Measurements from ENCODE around the gene PTDSS2. TPM values are rescaled to one million over a fixed set of nuclear protein-coding genes. Genes with fewer than 3 reads are reported as not detected.
"Not testable (repeated sequence)": the region's sequence is repeated elsewhere in the genome, so short reads cannot be mapped to it uniquely, and the experiment has no call there.

PTDSS2 gene
- polyA plus RNA-seq (2013, experiment 1 of 2) = 25.0 TPM
- 26.7 TPM for polyA plus RNA-seq (2013, experiment 2 of 2)

DNA sequence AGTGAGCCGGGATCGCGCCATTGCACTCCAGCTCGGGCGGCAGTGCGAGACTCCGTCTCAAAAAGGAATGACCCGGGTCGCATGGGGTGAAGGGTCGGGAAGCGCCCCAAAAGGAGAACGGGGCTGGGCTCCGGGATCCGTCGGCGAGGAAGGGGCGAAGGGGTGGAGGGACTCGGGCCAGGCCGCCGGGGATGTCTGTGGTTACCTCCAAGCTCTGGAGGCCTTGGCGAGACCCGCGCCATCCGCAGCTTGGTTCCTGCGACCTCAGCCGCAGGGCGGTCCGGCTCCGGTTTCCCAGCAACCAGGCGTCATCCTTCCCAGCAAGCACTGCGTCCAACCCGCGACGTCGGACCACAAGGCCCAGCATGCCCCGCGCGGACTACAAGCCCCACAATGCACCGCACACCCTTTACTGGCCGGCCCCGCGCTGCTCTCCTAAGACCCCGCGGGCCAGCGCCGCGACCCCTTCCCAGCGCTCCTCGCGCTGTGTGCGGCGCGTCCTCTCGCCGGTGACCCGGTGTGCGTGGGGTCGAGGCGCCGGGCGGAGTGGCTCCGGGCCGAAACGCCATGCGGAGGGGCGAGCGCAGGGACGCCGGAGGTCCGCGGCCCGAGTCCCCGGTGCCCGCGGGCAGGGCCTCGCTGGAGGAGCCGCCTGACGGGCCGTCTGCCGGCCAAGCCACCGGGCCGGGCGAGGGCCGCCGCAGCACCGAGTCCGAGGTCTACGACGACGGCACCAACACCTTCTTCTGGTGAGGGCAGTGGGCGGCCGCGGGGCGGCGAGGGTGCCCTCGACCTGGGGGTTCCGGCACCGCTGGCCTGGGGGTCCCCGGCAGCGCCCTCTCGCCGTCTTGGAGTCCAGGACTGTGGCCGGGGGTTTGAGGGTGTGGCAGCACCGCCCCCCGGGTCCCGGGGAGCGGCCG, at the start of gene PTDSS2:
Gene PTDSS2, plus strand, starts transcription at position 391 of the 920 bp plus-strand sequence. Its CDS starts 177 bp downstream, at position 568.
- peaks cover 26% of the 10 kb centered on the region for H3K79me1 ChIP-seq (replicated peaks; ENCODE audit: low read length, poor library complexity, severe bottlenecking)
- WGBS = 3% methylated on average over 76 of the region's 108 CpGs
- no peak within 1 kb of the TSS for H2AK5ac ChIP-seq (ENCODE audit: low read length, severe bottlenecking)
- H3K23ac ChIP-seq (ENCODE audit: low read length in 2 of 2) = no peak within 1 kb of the TSS
- DNase-seq = peak; percentile 97
- peak within 1 kb of the TSS; percentile 95 for H2BK15ac ChIP-seq (ENCODE audit: low read depth, poor library complexity, severe bottlenecking)
- peak within 1 kb of the TSS; percentile 78 for H2BK120ac ChIP-seq (ENCODE audit: low read depth, low read length)
- H3K4me3 ChIP-seq (ENCODE audit: insufficient read depth in 1 of 2, low read depth in 1 of 2, low read length in 2 of 2) = peak within 1 kb of the TSS; percentile 93 to 97
- peak within 1 kb of the TSS; percentile 67 for H3K27ac ChIP-seq (ENCODE audit: low read length, poor library complexity, severe bottlenecking)
- peak within 1 kb of the TSS; percentile 69 for H2AFZ ChIP-seq (ENCODE audit: low read depth, low read length)
- H3K14ac ChIP-seq (ENCODE audit: low read length in 2 of 2) = peak within 1 kb of the TSS in 1 of 2 experiments; percentile 90
- peaks cover 18 to 36% of the 10 kb centered on the region in 2 experiments for H3K36me3 ChIP-seq (ENCODE audit: control insufficient read depth in 1 of 2, insufficient read depth in 2 of 2, low read depth in 1 of 2, low read length in 2 of 2)
- peak within 1 kb of the TSS; percentile 88 to 90 for H3K18ac ChIP-seq (ENCODE audit: low read depth in 1 of 2, low read length in 2 of 2)
- H4K8ac ChIP-seq (ENCODE audit: low read length) = peak within 1 kb of the TSS; percentile 96
- peak within 1 kb of the TSS; percentile 59 to 90 for H3K4ac ChIP-seq (ENCODE audit: low read depth in 1 of 2, low read length in 2 of 2)
- H4K91ac ChIP-seq (ENCODE audit: low read length) = peak within 1 kb of the TSS; percentile 89
- H2BK5ac ChIP-seq (ENCODE audit: low read depth, low read length, poor library complexity, severe bottlenecking) = no peak within 1 kb of the TSS
- peaks cover 33% of the 10 kb centered on the region for H3K4me1 ChIP-seq (ENCODE audit: control insufficient read depth, insufficient read depth, low read depth, low read length)
- H2BK12ac ChIP-seq (ENCODE audit: low read length in 2 of 2) = peak within 1 kb of the TSS; percentile 9 to 67
- H3K9me3 ChIP-seq (ENCODE audit: control insufficient read depth, low read length) = no peaks in the 10 kb centered on the region
- peak within 1 kb of the TSS; percentile 90 for H3K9ac ChIP-seq (ENCODE audit: low read length)
- no peaks in the 10 kb centered on the region for H3K27me3 ChIP-seq (ENCODE audit: control insufficient read depth in 1 of 2, insufficient read depth in 1 of 2, low read length in 2 of 2)
- peak within 1 kb of the TSS; percentile 85 for H3K4me2 ChIP-seq (ENCODE audit: low read length, poor library complexity, severe bottlenecking)

DNA sequence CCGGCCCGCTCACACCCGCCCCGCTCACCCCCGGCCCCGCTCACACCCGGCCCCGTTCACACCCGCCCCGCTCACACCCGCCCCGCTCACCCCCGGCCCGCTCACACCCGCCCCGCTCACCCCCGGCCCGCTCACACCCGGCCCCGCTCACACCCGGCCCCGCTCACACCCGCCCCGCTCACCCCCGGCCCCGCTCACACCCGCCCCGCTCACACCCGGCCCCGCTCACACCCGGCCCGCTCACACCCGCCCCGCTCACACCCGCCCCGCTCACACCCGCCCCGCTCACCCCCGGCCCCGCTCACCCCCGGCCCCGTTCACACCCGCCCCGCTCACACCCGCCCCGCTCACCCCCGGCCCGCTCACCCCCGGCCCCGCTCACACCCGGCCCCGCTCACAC, 48.9 kb upstream of the PTDSS2 start:
- WGBS = no CpG with 5 or more reads among the region's 52 CpGs
- not testable (repeated sequence) for H2BK15ac ChIP-seq (ENCODE audit: low read depth, poor library complexity, severe bottlenecking); H2BK12ac ChIP-seq (ENCODE audit: low read length in 2 of 2); H2BK5ac ChIP-seq (ENCODE audit: low read depth, low read length, poor library complexity, severe bottlenecking); H3K9ac ChIP-seq (ENCODE audit: low read length); H3K23ac ChIP-seq (ENCODE audit: low read length in 2 of 2); H3K4ac ChIP-seq (ENCODE audit: low read depth in 1 of 2, low read length in 2 of 2); H3K27me3 ChIP-seq (ENCODE audit: control insufficient read depth in 1 of 2, insufficient read depth in 1 of 2, low read length in 2 of 2); H3K79me1 ChIP-seq (replicated peaks; ENCODE audit: low read length, poor library complexity, severe bottlenecking); H3K9me3 ChIP-seq (ENCODE audit: control insufficient read depth, low read length); H3K4me2 ChIP-seq (ENCODE audit: low read length, poor library complexity, severe bottlenecking); H4K91ac ChIP-seq (ENCODE audit: low read length); H2AFZ ChIP-seq (ENCODE audit: low read depth, low read length); H4K8ac ChIP-seq (ENCODE audit: low read length); H3K4me3 ChIP-seq (ENCODE audit: insufficient read depth in 1 of 2, low read depth in 1 of 2, low read length in 2 of 2); H3K14ac ChIP-seq (ENCODE audit: low read length in 2 of 2); DNase-seq; H3K18ac ChIP-seq (ENCODE audit: low read depth in 1 of 2, low read length in 2 of 2); H3K27ac ChIP-seq (ENCODE audit: low read length, poor library complexity, severe bottlenecking); H2BK120ac ChIP-seq (ENCODE audit: low read depth, low read length); H2AK5ac ChIP-seq (ENCODE audit: low read length, severe bottlenecking)
- Histone ChIP-seq H3K4me1 (ENCODE audit: control insufficient read depth, insufficient read depth, low read depth, low read length) (peaks cover 13% of the 10 kb centered on the region), H3K36me3 (ENCODE audit: control insufficient read depth in 1 of 2, insufficient read depth in 2 of 2, low read depth in 1 of 2, low read length in 2 of 2) (peaks cover 0 to 58% of the 10 kb centered on the region in 2 experiments)

DNA sequence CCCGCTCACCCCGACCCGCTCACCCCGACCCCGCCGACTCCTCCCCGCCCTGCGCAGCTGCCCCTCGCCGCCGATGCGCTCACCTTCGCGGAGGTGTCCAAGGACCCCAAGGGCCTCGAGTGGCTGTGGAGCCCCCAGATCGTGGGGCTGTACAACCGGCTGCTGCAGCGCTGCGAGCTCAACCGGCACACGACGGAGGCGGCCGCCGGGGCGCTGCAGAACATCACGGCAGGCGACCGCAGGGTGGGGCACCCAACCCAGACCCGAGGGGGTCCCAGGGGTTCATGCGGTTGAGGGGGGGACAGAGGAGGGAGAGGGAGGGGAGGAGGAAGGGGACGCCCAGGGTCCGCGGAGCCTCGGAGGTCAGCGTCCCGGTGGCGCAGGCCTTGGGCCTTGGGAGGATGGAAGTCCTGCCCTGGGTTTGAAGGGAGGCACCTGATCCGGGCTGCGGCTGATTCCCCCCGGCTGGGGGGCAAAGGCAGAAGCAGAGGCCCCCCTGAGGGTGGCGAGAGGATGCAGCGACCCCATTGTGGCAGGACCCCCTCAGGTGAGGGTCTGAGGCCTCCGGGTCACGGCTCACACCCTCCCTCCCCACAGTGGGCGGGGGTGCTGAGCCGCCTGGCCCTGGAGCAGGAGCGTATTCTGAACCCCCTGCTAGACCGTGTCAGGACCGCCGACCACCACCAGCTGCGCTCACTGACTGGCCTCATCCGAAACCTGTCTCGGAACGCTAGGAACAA, 46.9 kb upstream of the PTDSS2 start:
- H2BK12ac ChIP-seq (ENCODE audit: low read length in 2 of 2) = no peak overlapping the region
- no peak overlapping the region for H2BK120ac ChIP-seq (ENCODE audit: low read depth, low read length)
- H3K27ac ChIP-seq (ENCODE audit: low read length, poor library complexity, severe bottlenecking) = no peak overlapping the region
- H2AFZ ChIP-seq (ENCODE audit: low read depth, low read length) = no peak overlapping the region
- no peak for DNase-seq
- no peak overlapping the region for H3K4ac ChIP-seq (ENCODE audit: low read depth in 1 of 2, low read length in 2 of 2)
- no peaks in the 10 kb centered on the region for H3K27me3 ChIP-seq (ENCODE audit: control insufficient read depth in 1 of 2, insufficient read depth in 1 of 2, low read length in 2 of 2)
- H3K4me1 ChIP-seq (ENCODE audit: control insufficient read depth, insufficient read depth, low read depth, low read length) = peaks cover 27% of the 10 kb centered on the region
- H3K4me2 ChIP-seq (ENCODE audit: low read length, poor library complexity, severe bottlenecking) = no peak overlapping the region
- no peak overlapping the region for H3K18ac ChIP-seq (ENCODE audit: low read depth in 1 of 2, low read length in 2 of 2)
- WGBS = 94% methylated on average over 52 of the region's 55 CpGs
- H2BK15ac ChIP-seq (ENCODE audit: low read depth, poor library complexity, severe bottlenecking) = peak overlapping the region; percentile 52
- H3K23ac ChIP-seq (ENCODE audit: low read length in 2 of 2) = no peak overlapping the region
- H2BK5ac ChIP-seq (ENCODE audit: low read depth, low read length, poor library complexity, severe bottlenecking) = no peak overlapping the region
- peaks cover 0 to 46% of the 10 kb centered on the region in 2 experiments for H3K36me3 ChIP-seq (ENCODE audit: control insufficient read depth in 1 of 2, insufficient read depth in 2 of 2, low read depth in 1 of 2, low read length in 2 of 2)
- peaks cover 4% of the 10 kb centered on the region for H3K79me1 ChIP-seq (replicated peaks; ENCODE audit: low read length, poor library complexity, severe bottlenecking)
- H4K91ac ChIP-seq (ENCODE audit: low read length) = peak overlapping the region; percentile 39
- no peak overlapping the region for H4K8ac ChIP-seq (ENCODE audit: low read length)
- no peak overlapping the region for H3K9ac ChIP-seq (ENCODE audit: low read length)
- H2AK5ac ChIP-seq (ENCODE audit: low read length, severe bottlenecking) = no peak overlapping the region
- no peak overlapping the region for H3K4me3 ChIP-seq (ENCODE audit: insufficient read depth in 1 of 2, low read depth in 1 of 2, low read length in 2 of 2)
- no peak overlapping the region for H3K14ac ChIP-seq (ENCODE audit: low read length in 2 of 2)
- no peaks in the 10 kb centered on the region for H3K9me3 ChIP-seq (ENCODE audit: control insufficient read depth, low read length)
